ENCODE data around the gene TUBB2A. TPM values are rescaled to one million over a fixed set of nuclear protein-coding genes. Genes with fewer than 3 reads are reported as not detected.

TUBB2A gene
- total RNA-seq, 2 experiments from 2014 or later: 24.8 to 42.1 TPM

DNA sequence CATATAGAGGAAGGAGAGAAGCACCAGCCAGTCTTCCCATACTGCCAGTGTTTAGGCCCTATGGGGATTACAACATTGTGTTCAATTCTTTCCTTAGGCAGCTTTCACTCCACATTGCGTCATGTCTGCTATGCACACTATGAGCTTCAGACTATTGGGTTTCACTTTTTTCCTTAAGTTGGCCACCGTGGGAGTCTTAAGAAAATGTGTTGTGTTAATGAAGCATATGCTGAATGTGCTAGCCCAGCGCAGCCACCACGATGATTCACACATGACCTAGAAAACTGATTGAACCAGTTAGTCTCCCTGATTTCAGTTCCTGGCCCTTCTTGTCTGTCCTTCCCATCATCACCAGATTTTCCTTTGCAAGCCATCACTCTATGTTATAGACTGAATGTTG lies 48.6 kb upstream of the TUBB2A start:
- Histone ChIP-seq H3K4me1 (ENCODE audit: insufficient read depth, low read length, poor library complexity, severe bottlenecking) (peaks cover 40% of the 10 kb centered on the region), H3K36me3 (ENCODE audit: insufficient read depth, low read length) (no peaks in the 10 kb centered on the region), H3K9me2 (ENCODE audit: insufficient read depth, low read length) (no peaks in the 10 kb centered on the region), H2AFZ (ENCODE audit: low read length) (no peak overlapping the region), H3K27ac (ENCODE audit: low read depth, low read length, poor library complexity, severe bottlenecking) (no peak overlapping the region), H3K9me3 (ENCODE audit: low read length) (no peaks in the 10 kb centered on the region), H3K4me3 (ENCODE audit: low read depth, low read length, poor library complexity, severe bottlenecking) (no peak overlapping the region), H4K20me1 (ENCODE audit: insufficient read depth, low read length) (no peaks in the 10 kb centered on the region), H3K79me2 (ENCODE audit: insufficient read depth, low read depth, low read length) (no peaks in the 10 kb centered on the region), H3K4me2 (ENCODE audit: low read length) (no peak overlapping the region)
- POLR2A ChIA-PET: no interaction called here
- no peak for TF ChIP-seq EZH2phosphoT487 (IDR thresholded peaks at IDR 0.05; ENCODE audit: borderline replicate concordance, low read depth, low read length)
- TF ChIP-seq, protein P1, sequence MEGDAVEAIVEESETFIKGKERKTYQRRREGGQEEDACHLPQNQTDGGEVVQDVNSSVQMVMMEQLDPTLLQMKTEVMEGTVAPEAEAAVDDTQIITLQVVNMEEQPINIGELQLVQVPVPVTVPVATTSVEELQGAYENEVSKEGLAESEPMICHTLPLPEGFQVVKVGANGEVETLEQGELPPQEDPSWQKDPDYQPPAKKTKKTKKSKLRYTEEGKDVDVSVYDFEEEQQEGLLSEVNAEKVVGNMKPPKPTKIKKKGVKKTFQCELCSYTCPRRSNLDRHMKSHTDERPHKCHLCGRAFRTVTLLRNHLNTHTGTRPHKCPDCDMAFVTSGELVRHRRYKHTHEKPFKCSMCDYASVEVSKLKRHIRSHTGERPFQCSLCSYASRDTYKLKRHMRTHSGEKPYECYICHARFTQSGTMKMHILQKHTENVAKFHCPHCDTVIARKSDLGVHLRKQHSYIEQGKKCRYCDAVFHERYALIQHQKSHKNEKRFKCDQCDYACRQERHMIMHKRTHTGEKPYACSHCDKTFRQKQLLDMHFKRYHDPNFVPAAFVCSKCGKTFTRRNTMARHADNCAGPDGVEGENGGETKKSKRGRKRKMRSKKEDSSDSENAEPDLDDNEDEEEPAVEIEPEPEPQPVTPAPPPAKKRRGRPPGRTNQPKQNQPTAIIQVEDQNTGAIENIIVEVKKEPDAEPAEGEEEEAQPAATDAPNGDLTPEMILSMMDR (conservative IDR thresholded peaks at IDR 0.05; ENCODE audit: low read length): no peak
- intact Hi-C loops (cut with micrococcal nuclease; ENCODE audit: unreplicated experiment): loop anchor here (2.0 kb wide), 1 partner anchor 43 kb away; no protein-coding TSS in a partner anchor
- CTCF ChIA-PET (ENCODE audit: unreplicated experiment): no interaction called here
- no peak for DNase-seq (ENCODE audit: low spot score)
- BruUV-seq (replicated peaks): no TSS peak

- no peak for TF ChIP-seq EZH2phosphoT487 (IDR thresholded peaks at IDR 0.05; ENCODE audit: borderline replicate concordance, low read depth, low read length)
- TF ChIP-seq, protein P1 (conservative IDR thresholded peaks at IDR 0.05; ENCODE audit: low read length): no peak
- CTCF ChIA-PET (ENCODE audit: unreplicated experiment): no interaction called here
These were observed 47.6 kb upstream of the TUBB2A start for GRCh38 chr6:3204921-3205320.

GRCh38 chr6:3202999-3203696 lies 45.8 kb upstream of the TUBB2A start:
- H3K4me2 ChIP-seq (ENCODE audit: low read length): peak overlapping the region; percentile 22
- intact Hi-C loops (cut with micrococcal nuclease; ENCODE audit: unreplicated experiment): no loop called here
- H3K9me2 ChIP-seq (ENCODE audit: insufficient read depth, low read length): no peaks in the 10 kb centered on the region
- BruUV-seq (replicated peaks): no TSS peak
- peak; percentile 19 for DNase-seq (ENCODE audit: low spot score)
- H3K79me2 ChIP-seq (ENCODE audit: insufficient read depth, low read depth, low read length): no peaks in the 10 kb centered on the region
- peak overlapping the region; percentile 24 for H3K27ac ChIP-seq (ENCODE audit: low read depth, low read length, poor library complexity, severe bottlenecking)
- peaks cover 27% of the 10 kb centered on the region for H3K4me1 ChIP-seq (ENCODE audit: insufficient read depth, low read length, poor library complexity, severe bottlenecking)
- no peak for TF ChIP-seq EZH2phosphoT487 (IDR thresholded peaks at IDR 0.05; ENCODE audit: borderline replicate concordance, low read depth, low read length)
- TF ChIP-seq, protein P1 (conservative IDR thresholded peaks at IDR 0.05; ENCODE audit: low read length): no peak
- no peaks in the 10 kb centered on the region for H4K20me1 ChIP-seq (ENCODE audit: insufficient read depth, low read length)
- H2AFZ ChIP-seq (ENCODE audit: low read length): peak overlapping the region; percentile 50; the same call in 1 of the 2 replicates
- no peaks in the 10 kb centered on the region for H3K36me3 ChIP-seq (ENCODE audit: insufficient read depth, low read length)
- no peaks in the 10 kb centered on the region for H3K9me3 ChIP-seq (ENCODE audit: low read length)
- ChIA-PET CTCF (ENCODE audit: unreplicated experiment) (interaction anchor here (1.2 kb wide), 1 partner anchor 23 kb away, joined by 5 read pairs; no protein-coding TSS in a partner anchor), POLR2A (interaction anchor here (0.7 to 1.9 kb wide), 9 partner anchors 9 to 317 kb away, joined by 3 to 12 read pairs (median 4); no protein-coding TSS in a partner anchor)
- H3K4me3 ChIP-seq (ENCODE audit: low read depth, low read length, poor library complexity, severe bottlenecking): no peak overlapping the region

More at GRCh38 chr6:3204921-3205320, 47.6 kb upstream of the TUBB2A start:
- Histone ChIP-seq H3K4me1 (ENCODE audit: insufficient read depth, low read length, poor library complexity, severe bottlenecking) (peaks cover 40% of the 10 kb centered on the region), H3K9me3 (ENCODE audit: low read length) (no peaks in the 10 kb centered on the region), H3K4me3 (ENCODE audit: low read depth, low read length, poor library complexity, severe bottlenecking) (no peak overlapping the region), H2AFZ (ENCODE audit: low read length) (peak overlapping the region; percentile 86), H3K9me2 (ENCODE audit: insufficient read depth, low read length) (no peaks in the 10 kb centered on the region), H3K27ac (ENCODE audit: low read depth, low read length, poor library complexity, severe bottlenecking) (peak overlapping the region; percentile 21), H3K79me2 (ENCODE audit: insufficient read depth, low read depth, low read length) (no peaks in the 10 kb centered on the region), H3K36me3 (ENCODE audit: insufficient read depth, low read length) (no peaks in the 10 kb centered on the region), H4K20me1 (ENCODE audit: insufficient read depth, low read length) (no peaks in the 10 kb centered on the region), H3K4me2 (ENCODE audit: low read length) (peak overlapping the region; percentile 22; the same call in 1 of the 2 replicates)
- intact Hi-C loops (cut with micrococcal nuclease; ENCODE audit: unreplicated experiment): loop anchor here (2.0 kb wide), 1 partner anchor 42 kb away; no protein-coding TSS in a partner anchor
- no TSS peak for BruUV-seq (replicated peaks)
- POLR2A ChIA-PET: no interaction called here
- no peak for DNase-seq (ENCODE audit: low spot score)

Data from OCI-LY7 (cell line).